ENCODE results near the gene LRATD1. TPM values are rescaled to one million over a fixed set of nuclear protein-coding genes. Genes with fewer than 3 reads are reported as not detected.
A peak's percentile ranks its signal among the peaks of the same experiment; 100 is the strongest.

Gene LRATD1
- polyA plus RNA-seq, 3 donors = not detected

DNA sequence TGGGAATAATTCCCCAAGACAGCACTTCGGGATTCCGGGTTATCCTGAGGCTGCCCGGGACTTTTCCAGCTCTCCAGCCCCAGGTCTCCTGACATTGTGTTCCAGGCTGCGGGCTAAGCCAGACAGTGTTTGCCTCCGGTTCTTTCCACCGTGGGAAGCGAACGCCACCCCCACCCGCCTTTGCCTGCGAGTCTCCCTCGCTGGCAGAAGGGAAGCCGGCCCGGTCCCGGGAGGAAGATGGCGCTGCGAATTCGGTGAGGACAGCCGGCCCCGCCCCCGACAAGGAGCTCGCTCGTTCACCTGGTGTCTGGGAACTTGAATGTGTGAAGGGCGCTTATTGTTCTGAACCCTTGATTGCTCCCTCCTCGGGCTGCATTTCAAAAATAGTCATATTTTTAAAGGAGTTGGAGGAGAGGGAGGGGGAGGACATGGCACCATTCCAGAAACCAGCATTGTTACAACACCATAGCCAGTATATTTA lies 2.9 kb downstream of the LRATD1 start:
- no peaks in the 10 kb centered on the region for H3K4me1 ChIP-seq (ENCODE audit: control insufficient read depth in 1 of 2, insufficient read depth in 2 of 2, low read length in 2 of 2)
- H2AFZ ChIP-seq (ENCODE audit: insufficient read depth, low read depth, low read length, poor library complexity, severe bottlenecking) = no peak overlapping the region
- no peak overlapping the region for H3K4me3 ChIP-seq (replicated peaks in 1 of 3; ENCODE audit: low read depth in 2 of 3, low read length in 3 of 3)
- intact Hi-C loops (cut with micrococcal nuclease) = no loop called here
- H3K36me3 ChIP-seq (replicated peaks in 1 of 2; ENCODE audit: control insufficient read depth in 1 of 2, insufficient read depth in 2 of 2, low read length in 2 of 2) = no peaks in the 10 kb centered on the region
- H3K9me3 ChIP-seq (replicated peaks in 1 of 2; ENCODE audit: control insufficient read depth in 1 of 2, insufficient read depth in 1 of 2, low read length in 2 of 2) = peaks cover 0 to 30% of the 10 kb centered on the region in 2 donors
- no peak overlapping the region for H3K4me2 ChIP-seq (replicated peaks; ENCODE audit: extremely low read depth, low read length, poor library complexity, severe bottlenecking)
- under 1% methylated on average over 22 of the region's 24 CpGs for WGBS (ENCODE audit: insufficient coverage)
- DNase-seq = no peak
- TF ChIP-seq, protein P1, sequence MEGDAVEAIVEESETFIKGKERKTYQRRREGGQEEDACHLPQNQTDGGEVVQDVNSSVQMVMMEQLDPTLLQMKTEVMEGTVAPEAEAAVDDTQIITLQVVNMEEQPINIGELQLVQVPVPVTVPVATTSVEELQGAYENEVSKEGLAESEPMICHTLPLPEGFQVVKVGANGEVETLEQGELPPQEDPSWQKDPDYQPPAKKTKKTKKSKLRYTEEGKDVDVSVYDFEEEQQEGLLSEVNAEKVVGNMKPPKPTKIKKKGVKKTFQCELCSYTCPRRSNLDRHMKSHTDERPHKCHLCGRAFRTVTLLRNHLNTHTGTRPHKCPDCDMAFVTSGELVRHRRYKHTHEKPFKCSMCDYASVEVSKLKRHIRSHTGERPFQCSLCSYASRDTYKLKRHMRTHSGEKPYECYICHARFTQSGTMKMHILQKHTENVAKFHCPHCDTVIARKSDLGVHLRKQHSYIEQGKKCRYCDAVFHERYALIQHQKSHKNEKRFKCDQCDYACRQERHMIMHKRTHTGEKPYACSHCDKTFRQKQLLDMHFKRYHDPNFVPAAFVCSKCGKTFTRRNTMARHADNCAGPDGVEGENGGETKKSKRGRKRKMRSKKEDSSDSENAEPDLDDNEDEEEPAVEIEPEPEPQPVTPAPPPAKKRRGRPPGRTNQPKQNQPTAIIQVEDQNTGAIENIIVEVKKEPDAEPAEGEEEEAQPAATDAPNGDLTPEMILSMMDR (IDR thresholded peaks at IDR 0.05) = no peak
- Mint-ChIP-seq H3K27me3 (ENCODE audit: low read depth in 3 of 3) (peaks cover 58 to 66% (median 63%) of the 10 kb centered on the region in 3 donors), H3K9me3 (peaks cover 0 to 20% (median 7%) of the 10 kb centered on the region in 7 donors), H3K27ac (peak overlapping the region in 1 of 7 donors; percentile 61), H3K4me3 (peak overlapping the region in 1 of 2 donors; percentile 78), H3K36me3 (no peaks in the 10 kb centered on the region), H3K4me1 (no peaks in the 10 kb centered on the region)
- H3K27me3 ChIP-seq (ENCODE audit: control insufficient read depth in 2 of 2, insufficient read depth in 2 of 2, low read length in 2 of 2) = peaks cover 41 to 70% of the 10 kb centered on the region in 2 donors
- H3K9ac ChIP-seq (ENCODE audit: insufficient read depth, low read length, poor library complexity, severe bottlenecking) = no peak overlapping the region
- no peaks in the 10 kb centered on the region for H3K79me2 ChIP-seq (ENCODE audit: insufficient read depth, low read length)
- H4K20me1 ChIP-seq (ENCODE audit: insufficient read depth, low read length) = no peaks in the 10 kb centered on the region
- no peak overlapping the region for H3K27ac ChIP-seq (ENCODE audit: low read depth in 1 of 2, low read length in 2 of 2)

DNA sequence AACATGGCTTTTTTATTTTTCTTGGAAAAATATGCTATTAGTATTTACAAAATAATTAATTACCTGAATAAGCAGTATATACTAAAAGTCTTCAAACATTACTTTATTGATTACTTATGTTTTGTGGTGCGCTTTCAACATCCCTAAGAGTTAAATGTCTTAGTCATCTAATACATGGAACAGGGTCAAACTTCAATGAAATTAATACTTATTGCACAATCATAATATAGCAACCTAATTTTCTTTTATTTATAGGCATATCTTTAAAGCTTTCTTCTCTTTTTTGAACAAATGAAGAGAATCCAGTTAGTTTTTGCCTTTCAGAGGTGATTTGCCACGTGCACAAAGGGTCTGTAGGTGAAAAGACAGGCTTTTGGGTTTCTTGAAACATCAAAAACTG lies 6.0 kb downstream of the LRATD1 start:
- H3K9ac ChIP-seq (ENCODE audit: insufficient read depth, low read length, poor library complexity, severe bottlenecking) = no peak overlapping the region
- no peaks in the 10 kb centered on the region for H3K79me2 ChIP-seq (ENCODE audit: insufficient read depth, low read length)
- no peaks in the 10 kb centered on the region for H3K36me3 Mint-ChIP-seq
- intact Hi-C loops (cut with micrococcal nuclease) = no loop called here
- H3K9me3 Mint-ChIP-seq = peaks cover 0 to 14% (median 0%) of the 10 kb centered on the region in 7 donors
- TF ChIP-seq, protein P1 (IDR thresholded peaks at IDR 0.05) = no peak
- WGBS (ENCODE audit: insufficient coverage) = no CpG with 5 or more reads among the region's 2 CpGs
- no peaks in the 10 kb centered on the region for H3K4me1 ChIP-seq (ENCODE audit: control insufficient read depth in 1 of 2, insufficient read depth in 2 of 2, low read length in 2 of 2)
- no peak overlapping the region for H3K27ac ChIP-seq (ENCODE audit: low read depth in 1 of 2, low read length in 2 of 2)
- peaks cover 32 to 40% (median 37%) of the 10 kb centered on the region in 3 donors for H3K27me3 Mint-ChIP-seq (ENCODE audit: low read depth in 3 of 3)
- H3K4me3 Mint-ChIP-seq = no peak overlapping the region
- no peak overlapping the region for H3K27ac Mint-ChIP-seq
- H2AFZ ChIP-seq (ENCODE audit: insufficient read depth, low read depth, low read length, poor library complexity, severe bottlenecking) = no peak overlapping the region
- H3K36me3 ChIP-seq (replicated peaks in 1 of 2; ENCODE audit: control insufficient read depth in 1 of 2, insufficient read depth in 2 of 2, low read length in 2 of 2) = no peaks in the 10 kb centered on the region
- DNase-seq = no peak
- H3K9me3 ChIP-seq (replicated peaks in 1 of 2; ENCODE audit: control insufficient read depth in 1 of 2, insufficient read depth in 1 of 2, low read length in 2 of 2) = peaks cover 0 to 25% of the 10 kb centered on the region in 2 donors
- no peaks in the 10 kb centered on the region for H3K4me1 Mint-ChIP-seq
- no peak overlapping the region for H3K4me3 ChIP-seq (replicated peaks in 1 of 3; ENCODE audit: low read depth in 2 of 3, low read length in 3 of 3)
- H3K4me2 ChIP-seq (replicated peaks; ENCODE audit: extremely low read depth, low read length, poor library complexity, severe bottlenecking) = no peak overlapping the region
- H4K20me1 ChIP-seq (ENCODE audit: insufficient read depth, low read length) = no peaks in the 10 kb centered on the region
- peaks cover 23 to 43% of the 10 kb centered on the region in 2 donors for H3K27me3 ChIP-seq (ENCODE audit: control insufficient read depth in 2 of 2, insufficient read depth in 2 of 2, low read length in 2 of 2)

All from CD14-positive monocyte (primary cell).